Vagina (tissue), 2 donors: ENCODE results near the gene TP73.

Experiments
- CTCF ChIP-seq, 3 experiments: fragments of 450-650 bp in 2 of 3; fragments of 200-600 bp in 1 of 3; sonication (generic) in 1 of 3; IDR thresholded peaks; one replicate each; pipeline ENCODE4 v1.5.1; 2017 to 2019; ENCODE audit warnings: antibody characterized with exemption in 3 of 3, mild to moderate bottlenecking in 2 of 3, moderate library complexity in 2 of 3
- POLR2A ChIP-seq, 2 donors: fragments of 450-650 bp; IDR thresholded peaks; one replicate each; pipeline ENCODE4 v1.6.1; 2017; ENCODE audit warnings: antibody characterized with exemption in 2 of 2, mild to moderate bottlenecking in 2 of 2, moderate library complexity in 2 of 2
- POLR2AphosphoS5 ChIP-seq, 2 donors: sonication (generic); formaldehyde crosslinking; IDR thresholded peaks; one replicate each; pipeline ENCODE4 v1.9.0; 2017; ENCODE audit warnings: antibody characterized with exemption in 2 of 2, mild to moderate bottlenecking in 2 of 2, low read depth in 1 of 2; ENCODE audit not compliant: insufficient read depth in 1 of 2

GRCh38 chr1:3614755-3615742 lies 37.3 kb upstream of the TP73 start:
- peak in 2 of 3 experiments; percentile 32 to 43 for TF ChIP-seq CTCF (IDR thresholded peaks at IDR 0.05)
- TF ChIP-seq POLR2A (IDR thresholded peaks at IDR 0.05) = no peak
- no peak for TF ChIP-seq POLR2AphosphoS5 (IDR thresholded peaks at IDR 0.05; ENCODE audit: insufficient read depth in 1 of 2, low read depth in 1 of 2)
